Stimulated activated CD4-positive, alpha-beta T cell treated with anti-CD3 and anti-CD28 coated beads, TNF-alpha, amount 100 ng/mL, for 24 hours (primary cell): Measurements from ENCODE around the gene CAPRIN2.

Source experiments
- DNase-seq, 3 experiments: peaks; one replicate each; pipeline ENCODE4 v3.0.0-alpha.2; 2020; ENCODE audit warnings: low read depth in 3 of 3

Gene CAPRIN2

DNA sequence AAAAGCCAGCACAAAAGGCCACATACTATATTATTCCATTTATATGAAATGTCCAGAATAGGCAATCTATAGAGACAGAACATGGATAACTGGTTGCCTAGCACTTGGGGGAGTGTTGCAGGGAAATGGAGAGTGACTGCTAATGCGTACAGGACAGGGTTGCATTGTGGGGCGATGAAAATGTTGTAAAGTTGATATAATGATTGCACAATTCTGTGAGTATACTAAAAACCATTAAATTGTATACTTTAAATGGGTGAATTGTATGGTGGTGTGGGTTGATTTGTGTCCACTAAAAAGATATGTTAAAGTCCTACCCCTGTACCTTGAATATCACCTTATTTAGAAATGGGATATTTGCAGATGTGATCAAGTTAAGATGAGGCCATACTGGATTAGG, 7.0 kb upstream of the CAPRIN2 start:
- DNase-seq, result no peak

- no peak for DNase-seq
Observed at GRCh38 chr12:30757316-30757715, 2.6 kb upstream of the CAPRIN2 start.

GRCh38 chr12:30756074-30756473, 1.3 kb upstream of the CAPRIN2 start:
- DNase-seq, result no peak

DNA sequence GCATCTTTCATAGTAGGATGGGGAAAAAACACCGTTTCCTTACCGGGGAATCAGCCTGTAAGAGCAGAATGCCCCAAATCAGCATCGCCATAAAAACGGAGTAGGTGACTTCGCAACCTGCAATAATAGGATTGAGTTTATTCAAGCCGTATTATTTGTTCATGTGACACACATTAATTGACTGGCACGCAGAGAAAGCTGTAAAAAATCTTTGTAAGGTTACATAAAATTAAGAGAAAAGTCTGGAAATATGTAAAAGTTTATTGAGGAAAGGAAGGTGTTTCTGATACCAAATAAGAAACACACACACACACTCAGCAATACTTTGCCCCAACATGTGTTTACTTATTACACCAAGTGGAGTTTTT, 628 bp upstream of the CAPRIN2 start:
- no peak for DNase-seq

GRCh38 chr12:30754383-30754749, 385 bp downstream of the CAPRIN2 start:
- no peak for DNase-seq

- no peak for DNase-seq
Observed at GRCh38 chr12:30753751-30754382, 884 bp downstream of the CAPRIN2 start.

DNA sequence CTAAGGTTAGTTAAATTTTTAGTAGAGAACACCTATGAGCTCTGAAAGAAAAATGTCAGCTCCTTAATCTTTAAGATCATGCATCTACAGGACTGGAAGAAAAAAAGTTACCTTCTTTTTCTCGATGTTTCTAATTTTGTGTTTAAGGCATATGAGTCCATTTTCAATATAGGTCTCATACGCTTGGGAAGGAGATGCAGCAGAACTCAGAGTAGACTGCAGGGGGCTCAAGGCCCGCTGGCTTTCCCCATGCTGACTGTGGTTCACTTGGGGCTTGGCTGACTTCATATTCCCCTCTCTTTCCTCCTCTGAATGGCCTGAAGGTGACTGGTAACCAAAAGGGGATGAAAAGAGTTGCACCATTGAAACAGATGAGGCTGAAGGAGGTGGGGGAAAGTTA, 1.5 kb downstream of the CAPRIN2 start:
- DNase-seq, result peak in 1 of 3 experiments; percentile 3

DNA sequence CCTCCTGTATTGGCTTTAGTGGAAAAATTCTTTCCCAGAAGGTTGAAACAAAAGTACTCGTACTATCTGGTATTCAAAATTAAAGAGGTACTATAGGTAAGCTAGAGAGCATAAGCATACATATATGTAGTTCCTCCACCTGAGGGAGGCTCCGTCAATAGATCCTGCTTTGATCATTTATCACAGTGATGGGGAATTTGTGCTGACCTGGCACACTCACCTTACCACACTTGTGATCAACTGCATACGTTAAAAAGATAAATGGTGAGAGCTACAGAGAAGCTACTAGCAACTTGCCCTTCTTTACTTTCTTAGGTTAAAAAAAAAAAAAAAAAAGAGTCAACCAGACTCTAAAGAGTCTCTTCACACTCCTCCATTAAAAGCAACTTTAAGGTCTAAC, 2.5 kb downstream of the CAPRIN2 start:
- no peak for DNase-seq

- no peak for DNase-seq
Observed at GRCh38 chr12:30748147-30748546, 6.6 kb downstream of the CAPRIN2 start.

- no peak for DNase-seq
Observed at GRCh38 chr12:30746190-30746589, 8.6 kb downstream of the CAPRIN2 start.

DNA sequence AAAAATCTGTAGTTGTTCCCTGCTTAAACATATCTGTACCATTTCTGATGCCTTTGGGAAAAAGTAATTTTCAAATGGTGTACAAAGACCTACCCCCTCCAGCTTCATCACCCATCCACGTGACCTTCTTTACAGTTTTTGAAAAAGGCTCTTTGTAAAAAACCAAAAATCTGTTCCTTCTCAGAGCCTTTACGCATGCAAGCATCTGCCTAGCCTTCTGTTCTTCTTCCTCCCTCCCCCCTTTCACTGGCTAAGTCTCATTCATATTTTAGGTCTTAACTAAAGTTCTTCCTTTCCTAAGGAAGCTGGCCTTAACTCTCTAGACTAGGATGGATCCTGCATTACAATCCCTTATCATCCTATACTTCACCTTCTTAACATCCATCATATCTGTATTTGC, 10.4 kb downstream of the CAPRIN2 start:
- no peak for DNase-seq

DNA sequence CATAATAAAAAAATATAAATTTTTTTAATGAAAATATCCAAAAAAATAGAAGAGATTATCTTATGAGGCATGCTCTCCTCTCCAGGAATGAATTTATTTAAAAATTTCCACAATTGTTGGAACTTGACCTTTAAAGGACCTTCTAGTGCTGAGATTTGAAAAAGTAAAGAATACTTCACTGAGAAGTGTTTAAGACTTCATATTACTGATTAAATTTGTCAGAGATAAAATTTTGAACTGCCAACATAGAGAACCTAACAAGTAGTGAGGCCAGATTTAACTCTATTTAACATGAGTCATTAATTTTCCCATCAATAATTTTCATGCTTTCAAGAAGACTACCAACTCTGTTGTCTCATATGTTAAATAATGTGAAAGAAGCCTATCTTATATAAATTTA, 14.5 kb downstream of the CAPRIN2 start:
- no peak for DNase-seq

GRCh38 chr12:30739020-30739419, 15.7 kb downstream of the CAPRIN2 start:
- no peak for DNase-seq

DNA sequence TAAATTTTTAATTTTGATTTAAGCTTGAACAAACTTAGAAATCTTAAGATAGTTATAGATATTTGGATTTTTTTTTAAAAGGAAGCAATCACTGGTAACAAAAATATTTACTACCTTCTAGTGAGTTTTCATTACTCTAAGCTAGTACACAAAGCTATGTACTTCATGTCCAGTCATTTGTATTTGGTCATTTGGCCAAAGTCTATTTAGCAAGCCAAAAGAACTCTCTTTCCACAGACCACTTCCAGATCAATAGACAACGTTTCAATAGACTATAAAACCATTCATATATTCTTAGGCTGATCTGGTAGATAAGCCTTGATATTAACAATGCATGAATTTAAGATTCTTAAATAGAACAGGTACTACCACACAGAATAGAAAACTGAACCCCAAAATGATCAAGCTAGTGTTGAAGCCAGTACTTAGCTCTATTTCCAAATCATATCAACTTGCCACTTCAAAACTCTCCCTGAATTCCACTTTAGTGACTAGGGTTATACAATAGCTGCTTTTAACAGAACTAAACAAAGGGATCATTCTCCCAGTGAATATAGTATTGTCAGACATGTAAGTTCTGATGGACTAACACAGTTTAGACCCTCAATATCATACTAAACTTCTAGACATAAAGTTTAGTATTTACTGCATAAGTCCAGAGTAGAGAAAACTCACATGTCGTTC, 21.7 kb downstream of the CAPRIN2 start:
- no peak for DNase-seq

GRCh38 chr12:30730011-30730410, 24.7 kb downstream of the CAPRIN2 start:
- no peak for DNase-seq

DNA sequence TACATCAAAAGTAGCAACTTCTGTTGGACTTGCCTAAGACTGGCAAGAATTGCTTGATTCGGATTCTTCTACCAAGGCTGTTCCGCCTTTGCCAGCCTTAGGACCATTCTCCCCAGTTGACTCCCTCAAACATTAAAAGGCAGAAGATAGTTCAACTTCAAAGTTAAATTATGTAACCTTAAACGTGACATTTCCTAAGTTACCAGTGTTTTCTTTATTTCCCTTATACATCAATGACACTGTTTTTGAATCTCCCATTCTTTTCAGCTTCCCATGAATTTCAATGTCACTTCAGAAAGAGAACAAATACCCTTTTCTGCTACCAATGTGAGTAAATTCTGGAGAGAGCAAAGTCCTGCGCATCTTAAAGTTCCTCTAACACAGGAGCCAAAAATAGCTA, 25.2 kb downstream of the CAPRIN2 start:
- DNase-seq, result no peak

DNA sequence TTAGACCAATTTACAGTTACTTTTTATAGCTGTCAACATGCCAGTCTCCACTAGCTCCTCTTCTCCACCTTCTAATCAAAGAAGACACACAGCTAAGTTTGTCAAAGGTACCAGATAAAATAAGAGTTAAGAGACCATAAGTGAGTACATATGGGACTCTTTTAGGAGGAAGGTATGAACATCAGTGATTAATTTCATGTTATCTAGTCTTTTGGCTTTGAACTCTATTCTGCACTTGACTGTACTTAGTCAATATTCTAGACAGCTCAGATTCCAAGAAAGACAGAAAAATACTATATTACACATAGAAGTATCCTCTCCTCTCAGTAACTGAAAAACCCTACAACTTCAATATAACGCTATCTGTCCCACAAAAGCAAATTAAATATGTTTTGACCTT, 28.1 kb downstream of the CAPRIN2 start:
- no peak for DNase-seq

DNA sequence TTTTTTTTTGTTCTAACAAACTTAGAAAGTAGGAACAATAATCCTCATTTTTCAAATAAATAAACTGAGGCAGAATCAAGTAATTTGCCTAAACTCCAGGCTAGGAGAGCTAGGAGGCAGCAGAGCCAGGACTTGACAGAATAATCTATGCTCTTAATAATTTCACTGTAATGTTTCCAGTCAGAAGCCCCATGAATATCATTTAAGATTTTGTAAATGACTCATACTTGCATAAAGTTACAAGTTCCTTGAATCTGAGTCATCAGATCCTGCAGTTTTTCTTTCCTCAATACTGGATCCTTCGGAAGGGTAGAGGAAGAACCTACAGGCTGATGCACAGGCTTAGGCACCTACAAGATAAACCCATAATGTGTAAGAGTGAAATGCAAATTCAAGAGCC, 29.0 kb downstream of the CAPRIN2 start:
- DNase-seq, result no peak

DNA sequence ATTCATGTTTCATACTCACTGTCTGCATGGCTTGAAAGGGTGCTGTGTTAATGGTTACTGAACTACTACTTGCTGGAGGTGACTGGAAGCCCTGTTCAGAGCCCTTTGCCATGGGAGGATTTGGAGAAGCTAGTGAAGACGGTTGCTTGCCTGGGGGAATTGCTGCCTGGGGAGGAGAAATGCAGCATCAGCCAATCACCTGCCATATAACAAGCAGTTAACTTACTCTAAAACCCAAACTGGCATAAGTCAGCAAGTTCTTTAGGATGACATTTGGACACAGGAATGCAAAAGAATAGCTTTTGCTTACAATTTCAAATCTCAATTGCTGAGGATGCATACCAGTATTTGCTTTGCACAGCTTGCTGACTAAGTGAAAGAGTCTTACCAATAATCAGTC, 35.7 kb downstream of the CAPRIN2 start:
- no peak for DNase-seq

DNA sequence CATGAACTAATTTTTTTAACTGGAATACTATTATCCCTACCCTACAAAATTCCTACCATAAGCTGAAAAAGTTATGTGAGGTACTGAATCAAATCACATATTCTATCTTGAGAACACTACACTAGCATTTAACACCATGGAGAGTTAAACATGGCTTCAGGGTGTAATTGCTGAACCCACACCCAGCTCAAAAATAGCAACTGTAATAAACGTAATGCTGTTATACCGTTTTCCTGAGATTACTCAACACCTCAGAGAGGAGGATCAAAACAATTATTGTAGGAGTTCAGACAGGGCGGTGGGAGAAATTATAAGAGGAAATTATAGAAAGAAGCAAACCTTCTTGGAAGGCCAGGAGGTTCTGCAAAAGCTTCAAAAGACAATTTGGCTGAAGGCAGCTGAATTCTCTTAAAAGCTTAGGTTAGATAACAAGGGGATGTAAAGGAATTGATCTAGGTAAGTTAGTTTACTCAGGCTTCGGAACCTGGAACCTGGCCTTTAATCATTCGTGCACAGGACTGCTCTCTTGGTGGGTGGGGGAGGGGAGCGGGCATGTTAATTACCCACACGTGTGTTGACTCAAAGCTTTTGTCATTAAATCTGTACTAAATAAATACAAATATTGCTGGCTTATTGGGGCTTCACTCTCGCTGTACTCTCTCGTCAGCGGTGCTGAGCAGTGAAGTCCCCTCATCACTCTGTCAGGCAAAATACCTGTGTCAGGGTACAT, 47.0 kb downstream of the CAPRIN2 start:
- DNase-seq, result no peak

GRCh38 chr12:30706476-30706875, 48.3 kb downstream of the CAPRIN2 start:
- DNase-seq, result no peak

- DNase-seq, result no peak
Observed at GRCh38 chr12:30701056-30701455, 53.7 kb downstream of the CAPRIN2 start.

DNA sequence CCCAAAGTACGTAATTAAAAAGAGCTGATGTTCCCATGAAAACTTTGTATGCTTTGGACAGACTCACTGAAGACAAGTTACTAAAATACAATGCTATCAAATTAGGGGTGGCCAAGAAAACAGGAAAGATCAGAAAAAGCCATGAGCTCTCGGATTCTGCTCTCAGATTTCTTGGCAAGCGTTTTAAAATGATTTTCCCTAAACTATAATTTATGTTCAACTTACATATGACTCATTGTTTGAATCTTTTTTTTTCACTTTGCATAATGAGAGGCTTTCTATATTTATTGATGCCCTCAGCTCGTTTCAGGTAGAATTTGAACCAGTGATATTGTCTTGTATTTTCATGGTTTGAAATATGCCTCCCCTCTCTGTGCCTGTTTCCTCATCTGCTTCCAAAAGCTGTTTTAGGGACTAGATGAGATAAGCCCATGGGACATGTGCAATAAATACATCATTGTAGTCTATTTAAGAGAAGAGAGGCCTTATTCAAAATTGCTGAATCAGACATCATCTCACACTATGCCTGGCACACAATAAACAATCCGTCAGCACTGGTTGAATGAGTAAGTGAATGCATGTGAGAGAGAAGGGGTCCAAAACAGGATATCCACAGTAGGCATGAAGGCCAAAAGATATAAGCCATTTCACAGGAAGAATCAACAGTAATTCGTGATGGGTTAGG, 54.4 kb downstream of the CAPRIN2 start:
- DNase-seq, result no peak
